Head of caudate nucleus (tissue), 42 donors: Measurements from ENCODE around the gene KIAA1671.

Source experiments
- DNase-seq, 42 donors: peaks; one replicate each; pipeline versions ENCODE4 v3.0.0 to v3.0.0-alpha.2; 2020 to 2021; ENCODE audit warnings: mixed read lengths in 7 of 42
- intact Hi-C: fragments of 100-400 bp; cut with DNase I; formaldehyde crosslinking; loops from one replicate; pipeline ENCODE4 v1.15.0; 2022

The KIAA1671 gene

DNA sequence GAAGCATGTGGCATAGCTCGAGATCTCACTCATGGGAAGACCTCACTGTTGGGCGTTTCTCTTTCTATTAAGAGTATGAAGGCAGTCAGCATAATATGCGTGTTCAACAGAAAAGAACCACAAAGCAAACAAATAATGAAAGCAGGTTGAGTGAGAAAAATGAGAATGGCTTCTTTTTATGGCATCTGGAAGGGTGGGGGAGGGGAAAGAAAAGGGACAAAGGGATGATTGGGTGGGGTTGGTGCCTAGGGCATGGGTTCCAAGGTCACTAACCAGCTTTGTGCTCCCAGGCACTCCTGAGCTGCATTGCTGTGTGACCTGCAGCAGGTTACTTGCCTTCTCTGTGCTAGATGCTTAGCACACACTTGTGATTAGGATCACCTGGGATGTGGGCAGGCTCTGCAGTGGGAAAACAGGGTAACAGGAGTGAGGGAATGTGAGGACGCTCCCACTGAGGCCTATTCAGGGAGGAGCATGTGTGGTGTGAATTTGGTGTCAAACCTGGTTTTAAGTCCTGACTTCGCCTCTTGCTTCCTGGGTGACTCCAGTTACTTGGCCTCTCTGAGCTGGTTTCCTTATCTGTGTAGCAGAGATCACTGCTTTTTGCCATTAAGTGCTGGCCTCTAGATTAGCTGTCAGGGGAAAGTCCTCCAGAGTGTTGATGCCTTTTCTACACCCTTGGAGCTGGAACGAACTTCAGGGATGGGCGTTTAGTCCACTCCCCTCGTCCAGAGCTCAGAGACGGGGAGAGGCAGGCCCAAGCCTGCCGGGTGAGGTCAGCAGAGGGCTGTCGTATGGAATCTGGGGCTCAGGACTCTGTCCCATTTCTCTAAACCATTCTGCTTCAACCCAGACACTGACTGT is 74.8 kb downstream of the KIAA1671 start:
- intact Hi-C loops, result no loop called here
- DNase-seq, result no peak

DNA sequence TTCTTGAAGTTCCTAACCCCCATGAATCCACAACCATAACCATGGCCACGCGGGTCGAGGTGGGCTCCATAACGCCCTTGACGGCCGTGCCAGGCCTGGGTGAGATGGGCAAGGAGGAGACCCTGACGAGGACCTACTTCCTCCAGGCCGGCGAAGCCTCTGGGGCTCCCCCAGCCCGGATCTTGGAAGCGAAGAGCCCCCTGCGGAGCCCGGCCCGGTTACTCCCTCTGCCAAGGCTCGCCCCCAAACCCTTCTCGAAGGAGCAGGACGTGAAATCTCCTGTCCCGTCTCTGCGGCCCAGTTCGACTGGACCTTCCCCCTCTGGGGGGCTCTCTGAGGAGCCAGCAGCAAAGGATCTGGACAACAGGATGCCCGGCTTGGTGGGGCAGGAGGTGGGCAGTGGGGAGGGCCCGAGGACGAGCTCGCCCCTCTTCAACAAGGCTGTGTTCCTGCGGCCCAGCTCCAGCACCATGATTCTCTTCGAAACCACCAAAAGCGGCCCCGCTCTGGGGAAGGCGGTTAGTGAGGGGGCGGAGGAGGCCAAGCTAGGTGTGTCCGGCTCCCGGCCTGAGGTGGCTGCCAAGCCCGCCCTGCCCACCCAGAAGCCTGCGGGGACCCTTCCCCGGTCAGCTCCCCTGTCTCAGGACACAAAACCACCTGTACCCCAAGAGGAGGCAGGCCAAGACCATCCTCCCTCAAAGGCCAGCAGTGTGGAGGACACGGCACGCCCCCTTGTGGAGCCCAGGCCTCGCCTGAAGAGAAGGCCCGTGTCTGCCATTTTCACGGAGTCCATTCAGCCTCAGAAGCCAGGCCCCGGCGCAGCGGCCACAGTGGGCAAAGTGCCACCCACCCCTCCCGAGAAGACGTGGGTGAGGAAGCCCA is 75.7 kb downstream of the KIAA1671 start:
- intact Hi-C loops, result no loop called here
- DNase-seq, result peak in 9 of 42 donors; percentile 13 to 57 (median 35)

DNA sequence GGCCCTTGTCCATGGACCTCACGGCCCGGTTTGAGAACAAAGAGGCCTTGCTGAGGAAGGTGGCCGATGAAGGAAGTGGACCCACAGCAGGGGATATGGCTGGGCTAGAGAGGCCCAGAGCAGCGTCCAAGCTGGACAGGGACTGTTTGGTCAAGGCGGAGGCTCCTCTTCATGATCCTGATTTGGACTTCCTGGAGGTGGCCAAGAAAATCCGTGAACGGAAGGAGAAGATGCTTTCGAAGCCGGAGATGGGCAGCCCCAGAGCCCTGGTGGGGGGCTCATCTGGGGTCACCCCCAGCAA is 76.3 kb downstream of the KIAA1671 start:
- DNase-seq, result no peak

DNA sequence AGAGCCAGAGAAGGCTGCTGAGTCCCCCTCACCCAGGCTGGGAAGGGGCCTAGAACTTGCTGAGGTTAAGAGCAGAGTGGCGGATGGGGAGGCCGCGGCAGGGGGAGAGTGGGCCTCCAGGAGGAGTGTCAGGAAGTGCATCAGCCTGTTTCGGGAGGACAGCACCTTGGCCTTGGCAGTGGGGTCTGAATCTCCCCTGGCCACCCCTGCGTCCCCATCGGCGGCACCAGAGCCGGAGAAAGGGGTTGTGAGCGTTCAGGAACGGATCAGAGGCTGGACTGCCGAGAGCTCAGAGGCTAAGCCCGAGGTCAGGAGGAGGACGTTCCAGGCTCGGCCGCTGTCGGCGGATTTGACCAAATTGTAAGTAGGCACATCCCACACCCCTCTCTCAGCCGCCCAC is 76.7 kb downstream of the KIAA1671 start:
- intact Hi-C loops, result no loop called here
- no peak for DNase-seq

More for the DNA sequence above, 76.3 kb downstream of the KIAA1671 start:
- intact Hi-C loops, result no loop called here

DNA sequence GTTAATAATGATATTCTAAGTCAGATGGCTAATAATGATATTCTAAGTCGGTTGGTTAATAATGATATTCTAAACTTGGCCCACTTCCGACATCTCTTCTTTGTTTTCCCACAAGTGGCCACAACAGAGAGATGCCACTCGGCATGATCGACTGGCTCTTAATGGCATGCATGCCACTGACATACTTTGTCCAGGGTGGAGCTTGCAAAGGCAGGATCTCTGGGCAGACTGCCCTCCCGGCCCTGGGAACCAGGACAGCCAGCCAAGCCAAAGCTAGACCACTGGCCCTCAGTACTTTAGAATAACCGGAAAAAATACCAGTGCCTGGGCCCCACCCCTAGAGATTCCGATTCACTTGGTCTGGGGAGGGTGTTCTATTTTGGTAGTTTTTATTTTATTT is 78.1 kb downstream of the KIAA1671 start:
- DNase-seq, result peak in 16 of 42 donors; percentile 12 to 56 (median 34)
- intact Hi-C loops, result no loop called here

DNA sequence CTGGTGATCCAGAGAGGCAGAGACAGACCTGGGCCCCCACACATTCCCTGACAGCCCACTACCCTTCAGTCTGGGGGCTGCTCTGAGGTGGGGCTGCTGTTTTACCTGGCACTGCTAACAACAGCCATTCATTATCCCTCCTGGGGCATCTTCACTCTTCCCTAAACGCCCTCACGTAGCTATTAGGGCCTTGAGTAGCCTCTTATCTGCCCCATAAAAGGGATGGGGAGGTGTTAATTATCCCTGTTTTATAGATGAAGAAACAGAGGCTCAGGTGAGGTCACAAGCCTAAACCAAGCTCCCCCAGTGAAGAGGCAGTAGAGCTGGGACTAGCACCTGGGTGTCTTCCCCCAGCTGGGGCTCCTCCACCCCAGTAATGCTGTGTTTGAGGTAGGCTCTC is 79.5 kb downstream of the KIAA1671 start:
- DNase-seq, result no peak
- intact Hi-C loops, result no loop called here

DNA sequence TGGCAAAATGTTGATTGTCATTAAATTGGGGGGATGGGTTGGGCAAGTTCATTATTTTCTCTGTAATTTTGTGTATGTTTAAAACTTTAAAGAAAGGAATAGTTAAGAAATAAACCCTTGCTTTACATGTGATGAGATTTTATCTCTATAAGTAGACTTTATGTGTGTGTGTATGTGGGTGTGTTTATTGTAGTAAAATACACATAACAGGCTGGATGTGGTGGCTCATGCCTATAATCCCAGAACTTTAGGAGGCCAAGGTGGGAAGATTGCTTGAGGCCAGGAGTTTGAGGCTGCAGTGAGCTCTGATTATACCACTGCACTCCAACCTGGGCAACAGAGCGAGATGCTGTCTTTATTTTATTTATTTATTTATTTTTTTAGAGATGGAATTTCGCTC is 83.2 kb downstream of the KIAA1671 start:
- intact Hi-C loops, result no loop called here
- DNase-seq, result no peak

DNA sequence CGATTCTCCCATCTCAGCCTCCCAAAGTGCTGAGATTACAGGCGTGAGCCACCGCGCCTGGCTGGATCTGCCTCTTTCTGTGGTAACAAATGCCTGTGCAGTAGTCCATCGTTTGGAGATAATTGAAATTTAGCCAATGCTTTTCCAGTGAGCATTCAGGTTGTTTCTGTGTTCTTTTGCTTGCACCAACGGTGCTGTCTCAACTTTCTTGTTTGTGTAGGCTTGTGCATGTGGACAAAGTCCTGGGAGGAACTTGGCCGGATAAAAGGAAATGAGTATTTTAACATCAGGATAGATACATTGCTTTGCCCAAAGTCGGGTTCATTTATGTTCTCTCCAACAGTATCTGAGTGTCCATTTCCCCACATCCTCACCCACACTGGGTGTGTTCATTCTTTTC is 85.7 kb downstream of the KIAA1671 start:
- intact Hi-C loops, result no loop called here
- DNase-seq, result no peak

DNA sequence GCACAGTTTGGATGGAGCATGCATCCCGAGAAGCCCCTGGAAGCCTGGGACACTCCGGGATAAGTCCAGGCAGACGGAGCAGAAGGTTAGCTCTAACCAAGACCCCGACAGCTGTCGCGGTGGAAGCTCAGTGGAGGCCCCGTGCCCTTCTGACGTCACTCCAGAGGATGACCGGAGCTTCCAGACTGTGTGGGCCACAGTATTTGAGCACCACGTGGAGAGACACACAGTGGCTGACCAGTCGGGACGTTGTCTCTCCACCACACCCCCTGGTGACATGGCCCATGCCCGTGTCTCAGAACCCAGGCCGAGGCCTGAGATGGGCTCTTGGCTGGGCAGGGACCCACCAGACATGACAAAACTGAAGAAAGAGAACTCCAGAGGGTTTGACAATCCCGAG is 86.3 kb downstream of the KIAA1671 start:
- intact Hi-C loops, result no loop called here
- no peak for DNase-seq

DNA sequence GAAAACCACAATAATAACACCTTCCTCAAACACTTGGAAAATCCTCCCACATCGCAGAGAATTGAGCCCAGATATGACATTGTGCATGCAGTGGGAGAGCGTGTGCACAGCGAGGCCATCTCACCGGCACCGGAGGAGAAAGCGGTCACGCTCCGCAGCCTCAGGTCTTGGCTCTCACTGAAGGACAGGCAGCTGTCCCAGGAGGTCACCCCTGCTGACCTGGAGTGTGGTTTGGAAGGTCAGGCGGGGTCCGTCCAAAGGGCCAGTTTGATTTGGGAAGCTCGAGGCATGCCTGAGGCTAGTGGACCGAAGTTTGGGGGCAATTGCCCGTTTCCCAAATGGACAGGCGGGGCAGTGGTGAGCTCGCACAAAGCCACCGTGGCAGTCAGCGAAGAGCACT is 86.7 kb downstream of the KIAA1671 start:
- no peak for DNase-seq
- intact Hi-C loops, result no loop called here

DNA sequence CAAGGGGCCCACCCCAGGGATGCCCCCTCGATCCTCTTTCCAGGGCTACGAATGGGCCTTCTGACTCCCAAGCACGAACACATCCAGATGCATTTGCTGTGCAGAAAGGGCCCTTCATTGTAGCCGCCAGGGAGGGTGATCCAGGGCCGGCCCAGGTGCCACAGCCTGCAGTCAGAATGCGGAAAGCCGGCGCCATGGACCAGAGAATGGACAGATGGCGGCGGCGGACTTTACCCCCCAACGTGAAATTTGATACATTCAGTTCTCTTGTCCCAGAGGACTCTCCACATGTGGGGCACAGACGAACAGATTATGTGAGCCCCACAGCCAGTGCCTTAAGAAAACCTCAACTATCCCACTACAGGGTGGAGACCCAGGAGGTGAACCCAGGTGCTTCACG is 87.2 kb downstream of the KIAA1671 start:
- DNase-seq, result no peak
- intact Hi-C loops, result no loop called here

DNA sequence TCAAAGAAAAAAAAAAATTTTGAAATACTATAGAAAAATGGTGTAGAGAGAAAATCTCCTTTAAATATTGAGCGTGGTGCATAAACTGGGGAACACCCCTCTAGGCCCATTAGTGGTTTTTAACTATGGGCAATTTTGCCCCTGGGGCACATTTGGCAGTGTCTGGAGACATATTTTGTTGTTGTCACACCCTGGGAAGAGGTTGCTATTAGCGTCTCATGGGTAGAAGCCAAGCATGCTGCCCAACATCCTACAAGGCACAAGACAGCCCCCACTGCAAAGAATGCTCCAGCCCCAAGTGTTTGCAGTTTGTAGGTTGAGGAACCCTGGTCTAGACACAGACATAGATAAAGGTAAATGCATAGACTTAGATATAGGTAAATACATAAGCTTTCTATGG is 92.6 kb downstream of the KIAA1671 start:
- DNase-seq, result no peak
- intact Hi-C loops, result loop anchor here (5.0 kb wide), 1 partner anchor 93 kb away; the partner anchor contains the start of gene KIAA1671

DNA sequence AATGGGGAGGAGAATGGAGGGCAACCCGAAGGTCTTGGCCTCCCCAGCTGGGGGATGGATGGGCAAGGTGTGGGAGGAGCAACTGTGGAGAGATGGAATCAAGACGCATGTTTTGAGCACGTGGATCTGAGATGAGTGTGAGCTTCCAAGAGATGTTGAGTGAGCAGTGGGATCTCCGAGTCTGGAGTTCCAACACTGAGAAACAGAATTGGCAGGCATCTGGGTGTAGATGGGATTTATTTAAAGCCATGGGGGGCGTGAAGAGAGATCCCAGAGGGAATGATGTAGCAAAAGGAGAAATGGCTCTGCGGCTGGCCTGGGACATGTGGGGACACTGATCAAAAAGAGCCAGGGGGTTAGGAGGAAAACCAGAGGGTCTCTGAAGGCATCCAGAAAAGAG is 95.6 kb downstream of the KIAA1671 start:
- no peak for DNase-seq

DNA sequence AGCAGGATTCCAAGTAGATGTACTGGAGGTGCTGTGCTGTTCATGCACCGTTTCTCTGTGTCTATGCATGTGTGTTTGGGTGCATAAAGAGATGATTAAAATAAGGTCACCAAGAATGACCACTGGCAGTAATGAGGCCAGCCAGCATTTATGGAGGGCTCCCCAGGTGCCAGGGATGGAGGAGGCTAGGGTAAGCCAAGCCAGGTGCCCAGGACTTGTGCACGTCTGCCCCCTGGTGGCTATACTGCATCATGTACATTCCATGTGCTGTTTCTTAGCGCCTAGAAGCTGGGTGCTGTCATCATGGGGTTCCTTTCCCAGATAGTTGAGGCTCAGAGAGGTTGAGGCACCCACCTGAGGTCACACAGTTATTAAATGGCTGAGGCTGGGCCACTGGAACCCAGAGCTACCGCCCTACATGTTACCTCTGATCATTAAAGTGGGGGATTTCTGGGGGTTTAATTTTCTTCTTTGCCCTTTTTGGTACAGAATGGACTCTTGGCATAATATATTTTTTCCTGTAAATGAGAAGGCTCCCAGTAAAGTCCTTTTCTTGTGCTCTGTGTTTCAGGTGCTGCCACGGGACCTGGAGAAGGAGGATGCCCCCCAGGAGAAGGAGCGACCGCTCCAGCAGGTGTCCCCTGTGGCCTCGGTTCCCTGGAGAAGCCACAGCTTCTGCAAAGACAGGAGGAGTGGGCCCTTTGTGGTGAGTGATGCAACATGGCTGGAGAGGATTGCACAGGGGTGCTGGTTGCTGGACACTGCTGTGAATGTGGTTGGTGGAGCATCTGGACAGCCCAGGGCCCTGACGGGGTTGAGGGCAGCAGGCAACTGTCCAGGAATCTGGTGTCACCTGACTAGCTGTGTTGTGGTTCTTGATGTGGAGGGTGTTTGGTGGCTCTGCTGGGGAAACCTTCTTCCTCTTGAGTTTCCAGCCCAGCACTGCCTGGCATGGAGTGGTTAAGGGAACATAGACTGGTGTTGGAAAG is 96.4 kb downstream of the KIAA1671 start:
- intact Hi-C loops, result loop anchor here (5.0 kb wide), 1 partner anchor 97 kb away; the partner anchor contains the start of gene KIAA1671
- peak; percentile 46 to 89 (median 73) for DNase-seq

More for the DNA sequence above, 95.6 kb downstream of the KIAA1671 start:
- intact Hi-C loops, result loop anchor here (5.0 kb wide), 1 partner anchor 96 kb away; the partner anchor contains the start of gene KIAA1671

DNA sequence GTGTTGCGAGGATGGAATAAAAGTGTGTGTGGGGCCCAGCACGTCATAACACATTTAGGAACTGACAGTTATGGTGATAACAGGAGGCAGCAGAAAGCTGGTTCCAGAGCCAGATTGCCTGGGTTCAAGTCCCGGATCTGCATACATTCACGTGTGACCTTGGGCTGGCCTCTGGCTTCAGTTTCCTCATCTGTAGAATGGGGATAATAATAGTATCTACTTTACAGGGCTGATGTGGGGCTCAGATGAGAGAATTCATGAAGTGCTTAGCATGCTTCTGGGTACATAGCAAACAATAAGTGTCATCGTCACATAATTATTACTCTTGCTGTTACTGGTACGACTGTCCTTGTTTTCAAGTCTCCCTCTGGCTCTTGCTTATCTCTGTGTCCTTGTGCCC is 97.3 kb downstream of the KIAA1671 start:
- intact Hi-C loops, result loop anchor here (5.0 kb wide), 1 partner anchor 97 kb away; the partner anchor contains the start of gene KIAA1671
- DNase-seq, result no peak

DNA sequence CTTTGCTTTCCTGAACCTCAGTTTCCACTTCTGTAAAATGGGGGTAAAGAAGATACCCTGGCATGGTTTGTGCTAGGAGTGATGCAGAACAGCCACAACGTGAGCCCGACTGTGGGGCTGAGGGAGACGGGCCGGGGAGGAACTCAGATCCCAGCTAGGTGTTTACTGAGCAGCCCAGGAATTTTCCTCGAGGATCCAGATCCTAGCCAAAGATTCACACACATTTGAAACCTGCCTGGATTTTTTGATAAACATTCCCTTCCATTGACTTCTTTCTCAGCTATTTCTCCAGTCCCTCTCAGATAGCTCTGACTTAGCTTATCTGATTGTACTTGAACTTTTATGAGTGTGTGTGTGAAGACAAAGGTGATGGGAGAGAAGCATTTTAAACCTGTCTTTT is 98.0 kb downstream of the KIAA1671 start:
- intact Hi-C loops, result no loop called here
- DNase-seq, result no peak

DNA sequence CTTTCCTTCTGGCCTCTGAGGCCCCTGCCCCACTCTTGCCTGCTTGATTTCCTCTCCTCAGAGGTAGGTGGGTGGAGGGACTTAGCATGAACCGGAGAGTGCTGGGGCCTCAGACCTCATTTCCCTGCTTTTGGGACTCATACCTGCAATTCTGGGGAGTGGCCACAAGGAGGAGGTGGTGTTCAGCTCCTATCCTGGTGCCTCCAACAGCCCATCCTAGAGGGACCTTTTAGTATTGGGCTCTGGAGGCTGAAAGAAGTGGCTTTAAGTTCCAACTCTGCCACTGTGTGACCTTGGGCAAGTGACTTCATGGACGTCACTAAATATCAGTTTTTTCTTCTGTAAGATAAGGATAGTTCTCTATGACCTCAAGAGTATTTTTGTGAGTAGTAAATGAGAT is 98.6 kb downstream of the KIAA1671 start:
- intact Hi-C loops, result no loop called here
- no peak for DNase-seq

DNA sequence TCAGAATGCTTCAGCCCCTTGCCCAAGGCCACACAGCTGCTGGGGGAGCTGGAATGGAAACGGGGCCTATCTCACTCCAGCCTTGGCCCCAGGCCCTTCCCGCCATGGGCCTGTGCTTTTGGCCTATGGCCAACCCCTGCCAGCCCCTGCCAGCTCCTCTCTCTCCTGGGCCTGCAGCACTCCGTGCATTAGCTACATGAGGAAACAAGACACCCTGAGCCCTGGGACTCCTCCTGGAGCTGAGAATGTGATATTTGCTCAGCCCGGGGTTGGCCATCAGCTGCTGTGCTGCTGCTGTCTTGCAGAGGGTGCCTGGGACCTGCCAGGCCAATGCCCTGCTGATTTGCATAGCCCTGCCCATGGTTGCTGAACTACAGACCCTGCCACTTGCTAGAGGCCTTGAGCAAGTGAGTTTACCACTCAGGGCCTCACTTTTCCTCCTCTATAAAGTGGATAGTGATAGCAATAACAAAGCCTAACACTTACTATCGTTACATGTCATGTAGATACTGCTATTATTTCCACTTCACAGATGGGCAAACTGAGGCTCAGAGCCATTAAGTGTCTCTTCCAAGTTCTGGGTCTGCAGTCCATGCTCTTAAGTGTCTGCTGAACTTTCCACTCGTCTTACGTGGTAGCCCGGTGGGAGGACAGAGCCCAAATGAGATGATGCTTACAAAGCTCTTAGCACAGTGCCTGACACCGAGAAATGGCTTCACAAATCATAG is 99.6 kb downstream of the KIAA1671 start:
- peak in 2 of 42 donors; percentile 23 to 27 for DNase-seq
- intact Hi-C loops, result no loop called here
